ENCODE measurements around the gene KRTAP10-5.

KRTAP10-5 gene

GRCh38 chr21:44583089-44583799 lies 2.8 kb upstream of the KRTAP10-5 start:
- DNase-seq (ENCODE audit: low spot score) = no peak
- TF ChIP-seq CTCF (IDR thresholded peaks at IDR 0.05; ENCODE audit: extremely low read depth, missing control alignments) = no peak

GRCh38 chr21:44582055-44582454 lies 1.7 kb upstream of the KRTAP10-5 start:
- TF ChIP-seq CTCF (IDR thresholded peaks at IDR 0.05; ENCODE audit: extremely low read depth, missing control alignments) = no peak
- no peak for DNase-seq (ENCODE audit: low spot score)

GRCh38 chr21:44581158-44581557 lies 754 bp upstream of the KRTAP10-5 start:
- TF ChIP-seq CTCF (IDR thresholded peaks at IDR 0.05; ENCODE audit: extremely low read depth, missing control alignments) = no peak

GRCh38 chr21:44579833-44580144 lies 615 bp downstream of the KRTAP10-5 start:
- DNase-seq (ENCODE audit: low spot score) = no peak
- TF ChIP-seq CTCF (IDR thresholded peaks at IDR 0.05; ENCODE audit: extremely low read depth, missing control alignments) = no peak

More at GRCh38 chr21:44581158-44581557, 754 bp upstream of the KRTAP10-5 start:
- DNase-seq (ENCODE audit: low spot score) = no peak

DNA sequence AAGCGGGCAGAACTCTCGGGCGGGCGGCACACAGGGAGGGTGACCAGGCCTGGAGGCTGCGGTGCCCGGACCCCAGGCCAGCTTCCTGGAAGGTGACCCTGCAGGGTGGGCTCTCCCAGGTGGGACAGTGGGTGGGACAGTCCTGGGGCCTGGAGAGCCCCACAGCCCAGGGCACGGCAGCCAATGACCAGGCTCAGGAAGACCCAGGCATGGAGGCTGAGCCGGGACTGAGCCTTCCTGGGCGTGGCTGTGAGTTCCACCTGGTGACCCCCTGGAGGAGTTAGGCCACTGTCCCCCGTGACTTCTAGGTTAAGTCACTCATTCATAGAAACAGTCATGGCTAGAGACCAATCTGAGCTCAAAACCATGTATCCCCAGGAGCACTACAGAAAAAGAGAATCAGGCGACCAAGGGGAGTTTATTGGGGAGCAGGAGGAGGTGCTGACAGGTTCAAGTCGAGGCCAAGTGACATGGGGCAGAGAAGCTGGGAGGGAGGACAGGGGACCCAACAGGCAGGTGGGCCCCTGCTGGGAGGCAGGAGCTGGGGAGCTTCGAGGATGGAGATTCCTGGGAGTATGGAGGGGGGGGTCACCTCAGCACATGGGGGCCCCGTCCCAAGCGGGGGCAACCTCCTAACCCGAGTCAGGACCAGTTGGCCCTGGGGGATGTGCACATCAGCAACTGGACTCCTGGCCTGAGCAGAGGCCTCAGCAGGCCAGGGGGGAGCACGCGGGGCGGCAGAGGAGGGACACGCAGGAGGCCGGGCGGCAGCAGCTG lies 1.2 kb downstream of the KRTAP10-5 start:
- no peak for TF ChIP-seq CTCF (IDR thresholded peaks at IDR 0.05; ENCODE audit: extremely low read depth, missing control alignments)
- DNase-seq (ENCODE audit: low spot score) = no peak

DNA sequence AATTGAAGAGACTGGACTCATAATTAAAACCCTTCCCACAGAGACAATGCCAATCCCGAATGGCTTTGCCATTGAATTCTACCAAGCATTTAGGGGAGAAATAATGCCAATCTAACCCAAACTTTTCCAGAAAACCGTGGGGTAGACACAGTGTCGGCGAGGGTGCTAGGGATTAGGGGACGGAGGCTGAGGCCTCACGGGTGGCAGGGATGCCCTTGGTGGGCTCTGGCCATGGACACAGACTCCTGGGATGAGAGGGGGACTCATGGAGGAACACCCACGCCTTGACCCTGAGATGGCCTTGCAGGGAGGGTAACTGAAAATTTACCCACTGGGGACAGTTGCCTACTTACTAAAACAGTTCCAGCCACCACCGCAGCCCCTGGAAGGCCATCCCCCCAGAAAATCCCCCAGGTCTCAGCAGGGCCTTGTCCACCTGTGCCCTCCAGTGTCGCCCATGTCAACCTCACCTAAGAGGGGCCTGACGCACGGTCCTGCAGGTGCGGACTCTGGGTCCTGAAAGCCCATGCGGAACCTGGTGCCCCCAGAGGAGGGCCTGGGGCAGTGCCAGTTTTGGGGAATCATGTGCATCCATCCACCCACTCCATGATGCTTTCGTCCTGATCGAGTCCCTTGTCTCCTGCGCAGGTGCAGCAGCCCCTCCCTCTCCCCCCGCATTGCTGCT lies 1.9 kb downstream of the KRTAP10-5 start:
- DNase-seq (ENCODE audit: low spot score) = no peak

More for the DNA sequence above, 1.9 kb downstream of the KRTAP10-5 start:
- no peak for TF ChIP-seq CTCF (IDR thresholded peaks at IDR 0.05; ENCODE audit: extremely low read depth, missing control alignments)

Data from GM20000 (cell line).